A673 (cell line): ENCODE data around the gene CCDC171.

Experiments used
- CTCF ChIP-seq: fragments of 300-800, 200-600 bp; sonication (generic); conservative IDR thresholded peaks from 2 replicates; pipeline ENCODE4 v1.5.1; 2017; ENCODE audit warnings: low read depth, mild to moderate bottlenecking, antibody characterized with exemption, low read length, moderate library complexity, mixed read lengths
- EZH2 ChIP-seq: fragments of 200-600 bp; sonication (generic); IDR thresholded peaks from 2 replicates; pipeline ENCODE4 v1.6.1; 2017; ENCODE audit warnings: borderline replicate concordance, low read depth, mild to moderate bottlenecking, mixed read lengths, antibody characterized with exemption, low read length; ENCODE audit not compliant: poor library complexity, severe bottlenecking

- no peak for TF ChIP-seq CTCF
- TF ChIP-seq EZH2: no peak
Measured at GRCh38 chr9:15851766-15852165, 298.9 kb downstream of the CCDC171 start.
